ENCODE data around the gene ABCC5.
A peak's percentile ranks its signal among the peaks of the same experiment; 100 is the strongest.

ABCC5 gene

GRCh38 chr3:183949690-183950089 lies 68.0 kb downstream of the ABCC5 start:
- H3K4me1 ChIP-seq (ENCODE audit: control insufficient read depth, insufficient read depth, low read length), result no peaks in the 10 kb centered on the region
- TF ChIP-seq, protein P1, sequence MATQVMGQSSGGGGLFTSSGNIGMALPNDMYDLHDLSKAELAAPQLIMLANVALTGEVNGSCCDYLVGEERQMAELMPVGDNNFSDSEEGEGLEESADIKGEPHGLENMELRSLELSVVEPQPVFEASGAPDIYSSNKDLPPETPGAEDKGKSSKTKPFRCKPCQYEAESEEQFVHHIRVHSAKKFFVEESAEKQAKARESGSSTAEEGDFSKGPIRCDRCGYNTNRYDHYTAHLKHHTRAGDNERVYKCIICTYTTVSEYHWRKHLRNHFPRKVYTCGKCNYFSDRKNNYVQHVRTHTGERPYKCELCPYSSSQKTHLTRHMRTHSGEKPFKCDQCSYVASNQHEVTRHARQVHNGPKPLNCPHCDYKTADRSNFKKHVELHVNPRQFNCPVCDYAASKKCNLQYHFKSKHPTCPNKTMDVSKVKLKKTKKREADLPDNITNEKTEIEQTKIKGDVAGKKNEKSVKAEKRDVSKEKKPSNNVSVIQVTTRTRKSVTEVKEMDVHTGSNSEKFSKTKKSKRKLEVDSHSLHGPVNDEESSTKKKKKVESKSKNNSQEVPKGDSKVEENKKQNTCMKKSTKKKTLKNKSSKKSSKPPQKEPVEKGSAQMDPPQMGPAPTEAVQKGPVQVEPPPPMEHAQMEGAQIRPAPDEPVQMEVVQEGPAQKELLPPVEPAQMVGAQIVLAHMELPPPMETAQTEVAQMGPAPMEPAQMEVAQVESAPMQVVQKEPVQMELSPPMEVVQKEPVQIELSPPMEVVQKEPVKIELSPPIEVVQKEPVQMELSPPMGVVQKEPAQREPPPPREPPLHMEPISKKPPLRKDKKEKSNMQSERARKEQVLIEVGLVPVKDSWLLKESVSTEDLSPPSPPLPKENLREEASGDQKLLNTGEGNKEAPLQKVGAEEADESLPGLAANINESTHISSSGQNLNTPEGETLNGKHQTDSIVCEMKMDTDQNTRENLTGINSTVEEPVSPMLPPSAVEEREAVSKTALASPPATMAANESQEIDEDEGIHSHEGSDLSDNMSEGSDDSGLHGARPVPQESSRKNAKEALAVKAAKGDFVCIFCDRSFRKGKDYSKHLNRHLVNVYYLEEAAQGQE (tag by site-specific recombination; IDR thresholded peaks at IDR 0.05), result peak; percentile 65
- no peak for TF ChIP-seq ATF2 (tag by site-specific recombination; IDR thresholded peaks at IDR 0.05; ENCODE audit: low read depth)
- peaks cover 4 to 84% of the 10 kb centered on the region in 2 experiments; a peak in 2 of 3 replicates for H3K36me3 ChIP-seq (ENCODE audit: control insufficient read depth in 2 of 2, insufficient read depth in 1 of 2, low read length in 2 of 2)
- ChIA-PET POLR2A (no interaction called here), CTCF (no interaction called here)
- H3K9me3 ChIP-seq (ENCODE audit: control insufficient read depth, insufficient read depth, low read depth, low read length), result no peaks in the 10 kb centered on the region
- H3K4me3 ChIP-seq (ENCODE audit: low read depth, low read length), result no peak overlapping the region
- no peak overlapping the region for H3K27ac ChIP-seq (ENCODE audit: extremely low read depth, low read depth, low read length)

GRCh38 chr3:183946037-183946436 lies 71.6 kb downstream of the ABCC5 start:
- Histone ChIP-seq H3K4me3 (ENCODE audit: low read depth, low read length) (no peak overlapping the region), H3K27ac (ENCODE audit: extremely low read depth, low read depth, low read length) (no peak overlapping the region), H3K4me1 (ENCODE audit: control insufficient read depth, insufficient read depth, low read length) (no peaks in the 10 kb centered on the region), H3K9me3 (ENCODE audit: control insufficient read depth, insufficient read depth, low read depth, low read length) (no peaks in the 10 kb centered on the region), H3K36me3 (ENCODE audit: control insufficient read depth in 2 of 2, insufficient read depth in 1 of 2, low read length in 2 of 2) (peaks cover 4 to 78% of the 10 kb centered on the region in 2 experiments)
- TF ChIP-seq ZNF19 (tag by site-specific recombination; IDR thresholded peaks at IDR 0.05; ENCODE audit: low read depth) (no peak), ZNF747 (tag by site-specific recombination; IDR thresholded peaks at IDR 0.05) (no peak), SCRT1 (tag by site-specific recombination; IDR thresholded peaks at IDR 0.05; ENCODE audit: borderline replicate concordance) (no peak), ZNF596 (tag by site-specific recombination; IDR thresholded peaks at IDR 0.05) (no peak), ZNF560 (tag by site-specific recombination; IDR thresholded peaks at IDR 0.05; ENCODE audit: borderline replicate concordance) (no peak)
- TF ChIP-seq, protein P2, sequence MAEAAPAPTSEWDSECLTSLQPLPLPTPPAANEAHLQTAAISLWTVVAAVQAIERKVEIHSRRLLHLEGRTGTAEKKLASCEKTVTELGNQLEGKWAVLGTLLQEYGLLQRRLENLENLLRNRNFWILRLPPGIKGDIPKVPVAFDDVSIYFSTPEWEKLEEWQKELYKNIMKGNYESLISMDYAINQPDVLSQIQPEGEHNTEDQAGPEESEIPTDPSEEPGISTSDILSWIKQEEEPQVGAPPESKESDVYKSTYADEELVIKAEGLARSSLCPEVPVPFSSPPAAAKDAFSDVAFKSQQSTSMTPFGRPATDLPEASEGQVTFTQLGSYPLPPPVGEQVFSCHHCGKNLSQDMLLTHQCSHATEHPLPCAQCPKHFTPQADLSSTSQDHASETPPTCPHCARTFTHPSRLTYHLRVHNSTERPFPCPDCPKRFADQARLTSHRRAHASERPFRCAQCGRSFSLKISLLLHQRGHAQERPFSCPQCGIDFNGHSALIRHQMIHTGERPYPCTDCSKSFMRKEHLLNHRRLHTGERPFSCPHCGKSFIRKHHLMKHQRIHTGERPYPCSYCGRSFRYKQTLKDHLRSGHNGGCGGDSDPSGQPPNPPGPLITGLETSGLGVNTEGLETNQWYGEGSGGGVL (tag by site-specific recombination; IDR thresholded peaks at IDR 0.05), result no peak
- TF ChIP-seq, protein P3, sequence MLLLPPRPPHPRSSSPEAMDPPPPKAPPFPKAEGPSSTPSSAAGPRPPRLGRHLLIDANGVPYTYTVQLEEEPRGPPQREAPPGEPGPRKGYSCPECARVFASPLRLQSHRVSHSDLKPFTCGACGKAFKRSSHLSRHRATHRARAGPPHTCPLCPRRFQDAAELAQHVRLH (tag by site-specific recombination; IDR thresholded peaks at IDR 0.05), result no peak
- ChIA-PET CTCF (no interaction called here), POLR2A (no interaction called here)

DNA sequence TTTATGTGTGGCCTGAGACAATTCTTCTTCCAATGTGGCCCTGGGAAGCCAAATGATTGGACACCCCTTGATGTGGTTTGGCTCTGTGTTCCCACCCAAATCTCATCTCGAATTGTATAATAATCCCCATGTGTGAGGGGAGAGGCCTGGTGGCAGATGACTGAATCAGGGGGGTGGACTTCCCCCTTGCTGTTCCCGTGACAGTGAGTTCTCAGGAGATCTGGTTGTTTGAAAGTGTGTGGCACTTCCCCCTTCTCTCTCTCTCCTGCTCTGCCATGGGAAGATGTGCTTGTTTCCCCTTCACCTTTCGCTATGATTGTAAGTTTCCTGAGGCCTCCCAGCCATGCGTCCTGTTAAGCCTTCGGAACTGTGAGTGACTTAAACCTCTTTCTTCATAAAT lies 72.9 kb downstream of the ABCC5 start:
- H3K36me3 ChIP-seq (ENCODE audit: control insufficient read depth in 2 of 2, insufficient read depth in 1 of 2, low read length in 2 of 2), result peaks cover 4 to 75% of the 10 kb centered on the region in 2 experiments
- TF ChIP-seq ZNF558 (tag by site-specific recombination; IDR thresholded peaks at IDR 0.05) (no peak), ZNF19 (tag by site-specific recombination; IDR thresholded peaks at IDR 0.05; ENCODE audit: low read depth) (no peak), ZNF37A (tag by site-specific recombination; IDR thresholded peaks at IDR 0.05) (no peak)
- CTCF ChIA-PET, result no interaction called here
- POLR2A ChIA-PET, result no interaction called here
- H3K9me3 ChIP-seq (ENCODE audit: control insufficient read depth, insufficient read depth, low read depth, low read length), result no peaks in the 10 kb centered on the region
- no peak overlapping the region for H3K4me3 ChIP-seq (ENCODE audit: low read depth, low read length)
- H3K27ac ChIP-seq (ENCODE audit: extremely low read depth, low read depth, low read length), result no peak overlapping the region
- no peaks in the 10 kb centered on the region for H3K4me1 ChIP-seq (ENCODE audit: control insufficient read depth, insufficient read depth, low read length)
